Stimulated activated CD8-positive, alpha-beta memory T cell treated with anti-CD3 and anti-CD28 coated beads, Interleukin-2, amount 100 ng/mL, for 48 hours (primary cell): ENCODE measurements around the gene POLA1.

Source experiments
- DNase-seq, 2 donors: peaks; one replicate each; pipeline ENCODE4 v3.0.0-alpha.2; 2020; ENCODE audit warnings: low read depth in 2 of 2

Gene POLA1

DNA sequence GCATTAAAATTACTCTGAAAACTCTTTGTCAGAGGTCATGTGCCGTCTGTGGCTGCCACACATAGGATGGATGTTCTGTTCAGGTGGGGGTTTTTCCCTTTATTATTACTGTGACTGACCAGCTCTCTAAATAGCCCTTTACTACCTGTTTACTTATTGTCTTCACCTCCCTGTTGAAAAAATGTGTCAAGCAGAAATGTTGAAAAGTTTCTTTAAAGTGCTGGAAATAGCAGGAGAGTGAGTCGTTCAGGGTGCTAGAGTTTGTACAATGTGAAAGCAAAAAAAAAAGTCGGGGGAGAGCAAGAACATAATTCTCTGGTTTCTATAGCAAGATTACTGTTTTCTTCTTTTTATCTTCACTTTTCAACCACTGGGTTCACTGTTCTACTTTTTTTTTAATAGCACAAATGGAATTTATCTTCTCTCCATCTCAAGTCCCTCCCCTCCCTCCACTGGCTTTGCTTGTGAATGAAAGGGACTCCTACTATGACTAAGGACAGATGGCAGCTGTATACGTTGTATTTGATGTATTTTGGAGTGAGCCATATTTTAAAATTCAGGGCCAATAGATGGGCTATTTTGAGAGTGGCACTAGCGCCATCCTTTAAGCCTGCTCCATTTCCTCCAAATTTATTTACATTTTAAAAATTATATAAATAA is 288.7 kb downstream of the POLA1 start:
- DNase-seq, result no peak

DNA sequence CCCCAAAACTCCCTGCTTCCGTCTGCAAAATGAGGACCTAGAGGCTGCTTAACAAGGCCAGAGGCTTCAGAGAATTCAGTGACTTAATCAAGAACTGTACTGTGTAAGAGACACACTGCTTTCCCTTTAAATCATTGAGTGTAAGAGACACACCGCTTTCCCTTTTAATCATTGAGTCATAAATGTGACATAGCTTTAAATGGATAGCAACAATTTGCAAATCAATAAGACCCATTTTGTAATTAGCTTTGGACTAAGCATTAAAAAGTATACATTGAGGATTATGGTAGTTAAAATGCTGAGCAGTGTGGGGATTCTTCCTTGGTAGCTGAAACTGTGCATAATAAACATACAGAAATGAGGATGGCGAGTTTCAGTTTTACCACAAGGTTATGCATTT is 290.2 kb downstream of the POLA1 start:
- no peak for DNase-seq

DNA sequence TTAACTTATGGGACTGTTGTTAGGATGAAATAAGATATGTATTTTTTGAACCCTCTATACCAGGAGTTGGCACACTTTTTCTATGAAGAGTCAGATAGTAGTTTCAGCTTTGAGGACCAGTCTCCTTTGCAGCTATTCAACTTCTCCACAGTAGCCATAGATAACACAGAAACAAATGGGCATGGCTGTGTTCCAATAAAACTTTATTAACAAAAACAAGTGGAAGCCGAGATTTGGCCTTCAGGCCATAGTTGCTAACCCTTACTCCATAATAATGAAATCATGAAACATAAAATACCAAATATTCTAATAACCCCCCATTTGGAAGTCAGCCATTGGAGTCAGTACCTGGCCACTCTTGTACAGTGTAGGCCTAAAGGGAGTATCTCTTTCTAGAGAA is 291.4 kb downstream of the POLA1 start:
- DNase-seq, result no peak

DNA sequence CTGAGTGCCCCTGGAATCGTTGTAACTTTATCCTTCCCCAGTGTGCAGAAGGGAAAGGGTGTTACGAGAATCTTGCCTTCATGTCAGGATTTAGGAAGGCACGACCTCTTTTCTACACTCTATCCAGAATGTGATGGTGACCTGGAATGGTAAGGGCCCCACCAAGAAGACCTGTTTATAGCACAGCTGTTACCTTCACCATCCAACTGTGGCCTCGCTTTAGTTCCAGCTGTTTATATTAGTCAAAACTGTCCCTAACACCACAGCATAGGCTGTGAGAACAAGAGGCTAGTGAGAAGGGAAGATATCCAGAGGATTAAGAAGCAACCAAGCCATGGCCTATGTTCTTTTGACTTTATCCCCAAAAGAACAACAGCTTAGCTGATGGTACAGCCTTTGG is 294.0 kb downstream of the POLA1 start:
- no peak for DNase-seq

DNA sequence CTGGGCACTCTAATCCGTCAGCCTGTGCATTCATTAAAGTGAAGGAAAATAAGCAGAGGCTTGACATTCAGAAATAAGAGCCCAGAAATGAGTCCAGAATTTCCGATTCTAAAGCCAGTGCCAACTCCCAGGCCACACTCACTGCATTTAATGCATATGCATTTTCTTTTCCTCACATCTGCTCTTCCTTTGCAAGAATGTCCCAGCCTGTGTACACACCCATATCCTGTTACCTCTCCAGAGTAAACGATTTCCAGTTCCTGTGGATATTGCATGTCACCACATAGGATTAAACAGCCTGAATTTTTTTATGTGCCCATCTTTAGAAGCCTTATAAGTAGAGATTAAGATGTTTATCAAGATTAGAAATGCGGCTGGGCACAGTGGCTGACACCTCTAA is 294.6 kb downstream of the POLA1 start:
- DNase-seq, result no peak

DNA sequence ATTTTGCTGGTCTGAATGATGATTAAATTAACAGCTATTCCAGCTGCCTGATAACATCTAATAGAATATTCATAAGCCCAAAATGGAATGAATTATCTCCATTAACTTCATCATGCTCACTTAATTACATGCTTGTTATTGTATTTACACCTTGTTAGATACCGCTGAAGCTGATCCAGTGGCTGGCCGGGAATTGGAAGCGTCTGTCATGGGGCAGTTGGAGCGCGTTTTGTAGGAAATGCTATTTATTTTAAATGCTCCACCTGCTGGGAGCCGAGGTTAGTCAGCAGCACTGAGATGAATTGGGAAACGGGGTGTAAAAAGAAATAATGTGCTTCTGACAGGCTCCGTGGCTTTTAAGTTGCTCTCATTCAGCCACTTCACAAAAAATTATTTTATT is 296.8 kb downstream of the POLA1 start:
- DNase-seq, result no peak

DNA sequence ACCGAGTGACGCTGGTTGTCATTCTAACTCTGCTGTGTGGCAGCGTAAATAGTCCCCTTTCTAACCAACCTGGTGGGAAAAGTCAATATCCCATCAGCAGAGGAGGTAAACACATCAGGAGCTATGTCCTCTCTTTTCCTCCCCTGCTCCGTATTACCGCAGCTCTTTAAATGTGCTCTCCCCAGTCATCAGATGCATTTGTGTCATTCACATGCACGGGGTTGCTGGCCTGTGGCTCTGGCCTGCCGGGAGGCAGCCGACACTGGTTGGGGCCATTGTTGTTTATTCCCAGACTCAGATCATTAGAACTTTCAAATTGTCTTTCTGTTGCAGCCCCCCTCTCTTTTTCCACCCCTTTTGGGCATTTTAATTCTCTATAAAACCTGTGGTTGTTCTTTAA is 300.2 kb downstream of the POLA1 start:
- no peak for DNase-seq

DNA sequence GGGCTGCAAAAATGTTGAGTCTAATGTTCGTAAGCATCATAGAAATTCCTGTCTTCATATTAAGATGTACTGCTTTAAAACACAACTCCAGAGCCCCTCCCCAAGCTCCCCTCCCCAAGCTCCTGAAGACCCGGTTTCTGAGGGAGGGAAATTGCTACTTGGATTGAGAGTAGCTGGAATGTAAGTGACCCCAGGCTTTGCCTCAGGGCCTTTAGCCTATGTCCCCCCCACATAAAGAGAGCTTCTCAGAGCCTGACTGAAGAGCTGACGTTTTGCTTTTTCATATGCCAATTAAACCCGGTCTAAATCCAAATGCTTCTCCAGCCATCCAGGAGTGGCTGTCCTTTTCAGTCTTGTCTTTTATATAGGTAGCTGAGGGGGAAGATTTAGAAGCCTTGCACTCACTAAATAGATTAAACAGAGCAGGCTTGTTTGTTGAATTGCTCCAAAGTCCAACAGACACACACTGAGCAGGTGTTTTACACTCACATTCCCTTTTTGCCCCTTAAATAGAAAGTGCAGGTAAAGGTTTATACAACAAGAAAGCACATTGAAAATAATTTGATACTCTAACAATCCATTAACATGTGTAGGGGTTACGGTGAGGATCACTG is 302.5 kb downstream of the POLA1 start:
- no peak for DNase-seq

DNA sequence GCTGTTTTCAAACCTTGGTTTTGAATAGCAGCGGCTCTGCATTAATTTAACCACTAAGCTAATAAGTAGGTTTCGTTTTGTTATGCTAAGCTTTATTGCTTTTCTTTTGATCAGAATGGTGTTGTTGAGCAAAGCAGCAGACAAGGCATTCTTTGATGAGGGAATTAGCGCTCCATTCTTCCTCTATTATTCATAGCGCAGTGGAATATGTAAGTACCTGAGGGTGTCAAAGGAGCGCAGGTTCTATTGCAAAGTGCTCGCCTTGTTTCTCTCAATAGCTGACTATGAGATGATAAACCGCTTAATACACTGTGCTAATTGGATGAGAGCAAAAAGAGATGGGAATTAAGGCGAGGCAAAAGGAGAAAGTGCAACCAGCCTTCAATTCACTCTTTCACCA is 305.8 kb downstream of the POLA1 start:
- DNase-seq, result no peak

DNA sequence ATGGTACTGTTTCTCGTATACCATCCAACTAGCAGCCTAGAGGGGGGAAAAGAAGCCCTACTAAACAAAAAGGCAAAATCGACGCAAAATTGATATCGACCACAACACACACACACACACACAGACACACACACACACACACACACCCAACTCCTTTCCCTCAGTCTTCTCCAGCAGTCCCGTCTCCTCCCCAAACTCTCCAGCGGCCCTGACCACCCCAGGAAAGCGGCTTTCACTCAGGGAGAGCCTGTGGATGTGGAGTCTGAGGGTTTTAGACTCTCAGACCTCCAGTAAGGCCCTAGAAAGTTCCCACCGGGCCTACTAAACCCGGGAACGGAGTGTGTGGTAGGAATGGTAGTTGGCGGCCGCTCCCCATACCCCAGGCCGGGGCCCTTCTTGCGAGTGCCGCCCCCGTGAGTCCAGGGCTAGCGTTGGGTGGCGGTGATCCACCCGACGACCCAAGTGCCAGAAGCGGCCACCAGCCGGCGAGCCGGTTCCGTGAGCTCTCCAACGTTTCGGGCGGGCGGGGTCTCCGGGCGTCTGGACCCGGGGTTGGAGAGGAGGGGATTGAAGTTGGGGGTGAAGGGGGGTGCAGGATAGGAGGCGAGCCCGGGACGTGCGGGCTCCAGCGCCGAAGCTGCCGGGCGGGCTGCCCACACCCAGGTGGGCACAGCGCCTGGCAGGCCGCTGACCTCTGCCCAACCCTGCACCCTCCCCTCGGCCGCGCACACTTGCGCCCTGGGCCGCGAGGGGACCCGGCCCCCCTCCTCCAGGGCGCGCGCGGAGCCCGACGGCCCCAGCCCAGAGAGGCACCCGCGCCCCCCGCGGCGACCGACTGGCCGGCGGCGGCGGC is 308.3 kb downstream of the POLA1 start:
- no peak for DNase-seq

DNA sequence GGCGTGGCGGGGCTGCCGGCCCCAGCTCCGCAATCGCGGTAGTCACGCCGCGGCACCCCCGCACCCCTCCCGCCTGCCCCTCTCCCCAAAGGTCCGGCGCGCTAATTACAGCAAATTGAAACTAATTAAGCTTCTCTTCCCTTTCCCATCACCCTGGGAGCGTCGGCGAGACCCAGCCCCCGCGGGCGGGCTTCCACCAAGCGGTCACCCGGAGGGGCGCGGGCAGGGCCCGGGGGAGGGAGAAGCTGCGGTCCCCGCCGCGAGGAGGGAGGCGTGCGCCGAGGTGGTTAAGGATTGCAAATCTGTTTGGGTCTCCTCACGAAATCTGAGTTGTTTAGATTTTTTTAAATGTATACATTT is 308.9 kb downstream of the POLA1 start:
- no peak for DNase-seq

DNA sequence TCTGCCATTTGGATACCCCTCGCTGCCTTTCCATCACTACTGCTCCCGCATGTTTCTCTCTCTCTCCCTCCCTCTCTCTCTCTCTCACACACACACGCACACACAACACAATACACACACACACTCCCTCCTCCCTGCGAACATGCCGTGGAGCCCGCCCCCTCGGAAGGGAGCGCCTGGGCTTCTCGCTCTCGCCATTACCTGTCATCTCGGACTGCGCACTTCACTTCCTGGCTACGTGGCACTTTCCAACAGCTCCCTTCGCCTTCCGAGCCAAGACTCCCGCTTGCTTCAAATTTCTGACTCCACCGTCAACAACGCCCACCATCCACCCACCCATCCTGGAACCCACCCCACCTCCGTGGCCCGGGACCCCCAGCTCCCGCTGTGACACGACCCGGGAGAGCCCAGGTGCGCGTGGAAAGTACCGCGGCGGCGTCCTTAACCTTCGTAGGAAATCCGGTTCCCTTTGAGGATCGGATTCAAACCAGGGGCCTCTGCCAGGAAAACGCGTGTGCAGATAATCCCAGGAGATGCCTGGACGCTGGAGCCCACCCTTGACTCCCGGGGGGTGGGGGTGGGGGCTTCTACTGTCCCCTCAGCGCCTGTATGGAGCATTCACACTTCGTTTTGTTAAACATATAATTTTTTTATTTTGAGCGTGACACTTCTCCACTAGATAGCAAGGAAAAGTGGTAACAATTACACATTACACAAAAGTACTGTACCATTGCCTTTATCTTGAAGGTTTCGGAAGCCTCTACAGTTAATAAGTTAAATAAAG is 309.5 kb downstream of the POLA1 start:
- no peak for DNase-seq

DNA sequence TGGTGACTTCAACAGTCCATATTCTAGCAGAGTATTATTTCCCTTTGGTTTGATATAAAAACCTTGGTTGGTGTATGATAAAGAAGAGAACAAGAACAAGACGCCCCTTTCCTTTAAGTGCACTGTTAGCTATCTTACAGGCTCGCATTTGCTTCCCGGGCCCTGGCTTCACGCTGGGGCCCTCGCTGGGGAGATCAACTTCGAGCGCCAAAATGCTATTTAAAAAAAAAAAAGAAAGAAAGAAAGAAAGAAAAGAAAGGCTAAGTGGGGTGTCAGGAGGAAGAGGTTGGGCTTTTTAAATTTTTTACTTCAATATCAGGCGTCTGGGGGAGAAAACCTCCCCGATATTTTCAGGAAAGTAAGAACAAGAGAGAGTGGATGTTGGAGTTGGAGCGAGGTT is 310.3 kb downstream of the POLA1 start:
- DNase-seq, result no peak

DNA sequence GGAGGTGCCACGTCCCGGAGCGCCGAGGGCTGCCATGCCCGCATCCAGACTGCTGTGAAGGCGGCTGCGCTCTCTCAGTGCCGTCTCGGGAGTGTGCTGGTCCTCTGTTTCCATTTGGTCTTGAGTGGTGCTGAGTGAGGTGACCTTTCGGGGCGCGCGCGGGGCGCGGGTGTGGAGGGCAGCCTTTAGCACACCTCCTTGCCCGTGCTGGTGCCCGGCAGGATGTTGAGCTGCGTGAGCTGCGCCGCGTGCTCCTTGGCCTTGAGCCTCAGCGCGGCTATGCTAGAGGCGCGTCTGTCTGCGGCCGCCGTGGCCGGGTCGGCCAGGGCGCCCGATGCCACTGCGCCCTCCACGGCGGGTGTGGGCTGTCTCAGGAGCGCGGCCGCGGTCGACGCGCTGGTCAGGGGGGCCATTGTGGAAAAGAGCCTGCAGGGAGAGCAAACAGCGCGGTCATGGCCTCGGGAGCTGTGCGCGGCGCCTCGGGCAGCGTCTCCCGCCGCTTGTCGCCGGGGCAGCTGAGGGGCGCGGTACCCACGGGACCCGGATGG is 310.8 kb downstream of the POLA1 start:
- no peak for DNase-seq

DNA sequence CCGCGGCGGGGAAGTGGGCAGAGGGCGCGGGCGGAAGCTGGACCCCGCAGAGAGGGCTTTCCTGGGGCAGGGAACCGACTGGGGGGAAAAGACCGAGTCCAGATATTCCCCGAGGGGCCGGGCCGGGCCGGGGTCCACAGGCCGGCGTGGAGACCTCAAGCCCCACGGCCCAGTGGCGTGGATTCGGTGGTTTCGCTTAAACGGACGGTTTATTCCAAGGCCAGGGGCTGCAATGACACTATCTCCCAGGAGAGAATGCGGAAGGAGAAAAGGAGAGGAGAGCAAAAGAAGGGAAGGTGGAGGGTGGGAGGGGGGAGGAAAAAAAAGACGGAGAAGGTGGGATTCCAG is 311.3 kb downstream of the POLA1 start:
- no peak for DNase-seq

DNA sequence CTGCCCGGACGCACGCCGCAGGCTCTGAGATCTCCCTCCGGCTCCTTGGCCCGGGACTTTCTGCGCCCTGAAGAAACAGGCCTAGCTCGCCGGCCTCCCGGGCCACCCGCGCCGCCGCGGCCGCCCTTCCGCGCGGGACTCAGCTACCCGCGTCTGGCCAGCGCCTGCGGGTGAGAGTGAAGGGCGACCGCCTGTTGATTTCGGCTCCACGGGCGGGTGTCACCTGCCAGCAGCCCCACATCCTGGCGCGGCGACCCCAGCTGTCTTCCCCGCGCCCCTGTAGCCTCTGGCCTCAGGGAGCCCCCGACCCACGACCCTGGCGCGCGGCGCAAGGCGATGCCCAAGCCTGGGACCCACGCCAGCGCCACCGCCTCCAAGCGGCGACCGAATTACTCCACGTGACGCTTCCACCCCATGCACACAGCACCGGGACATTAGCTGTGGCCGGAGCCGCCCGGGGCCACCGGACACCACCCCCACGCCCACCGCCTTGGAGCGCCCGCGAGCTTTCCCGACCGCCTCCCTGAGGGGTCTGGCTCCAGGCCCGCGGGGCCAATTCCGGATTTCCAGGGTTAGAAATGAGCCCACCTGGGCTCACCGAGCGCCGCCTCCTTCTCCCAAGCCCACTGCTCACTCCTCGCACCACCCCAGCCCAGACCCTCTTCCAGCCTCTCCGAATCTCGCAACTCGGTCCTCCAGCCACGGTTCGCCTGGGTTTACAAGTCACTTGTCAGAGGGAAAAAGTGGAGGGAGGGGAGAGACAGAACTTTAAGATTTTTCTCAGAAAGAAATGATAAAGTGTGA is 311.9 kb downstream of the POLA1 start:
- no peak for DNase-seq

DNA sequence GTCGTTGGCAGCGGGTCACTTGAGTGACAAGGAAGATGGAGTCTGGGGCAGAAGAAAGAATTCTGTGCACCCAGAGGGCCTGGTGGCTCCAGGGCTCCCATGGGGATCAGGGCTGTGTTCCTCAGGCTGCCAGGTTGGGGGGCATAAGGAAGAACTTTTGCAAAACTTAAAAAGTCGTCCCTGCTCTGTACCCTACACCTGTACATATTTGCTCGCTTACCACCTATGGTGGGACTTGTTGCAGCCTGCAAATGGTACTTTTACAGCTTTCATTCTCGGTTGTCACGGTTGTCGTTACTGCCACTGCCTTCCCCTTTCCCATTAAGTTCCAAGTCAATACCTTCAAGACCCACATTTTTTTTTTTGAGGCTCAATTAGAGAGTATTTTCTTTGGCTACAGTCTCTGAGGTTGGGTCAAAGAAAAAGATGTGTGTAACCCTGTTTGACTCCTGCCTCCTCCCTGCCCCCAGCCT is 312.9 kb downstream of the POLA1 start:
- DNase-seq, result no peak

DNA sequence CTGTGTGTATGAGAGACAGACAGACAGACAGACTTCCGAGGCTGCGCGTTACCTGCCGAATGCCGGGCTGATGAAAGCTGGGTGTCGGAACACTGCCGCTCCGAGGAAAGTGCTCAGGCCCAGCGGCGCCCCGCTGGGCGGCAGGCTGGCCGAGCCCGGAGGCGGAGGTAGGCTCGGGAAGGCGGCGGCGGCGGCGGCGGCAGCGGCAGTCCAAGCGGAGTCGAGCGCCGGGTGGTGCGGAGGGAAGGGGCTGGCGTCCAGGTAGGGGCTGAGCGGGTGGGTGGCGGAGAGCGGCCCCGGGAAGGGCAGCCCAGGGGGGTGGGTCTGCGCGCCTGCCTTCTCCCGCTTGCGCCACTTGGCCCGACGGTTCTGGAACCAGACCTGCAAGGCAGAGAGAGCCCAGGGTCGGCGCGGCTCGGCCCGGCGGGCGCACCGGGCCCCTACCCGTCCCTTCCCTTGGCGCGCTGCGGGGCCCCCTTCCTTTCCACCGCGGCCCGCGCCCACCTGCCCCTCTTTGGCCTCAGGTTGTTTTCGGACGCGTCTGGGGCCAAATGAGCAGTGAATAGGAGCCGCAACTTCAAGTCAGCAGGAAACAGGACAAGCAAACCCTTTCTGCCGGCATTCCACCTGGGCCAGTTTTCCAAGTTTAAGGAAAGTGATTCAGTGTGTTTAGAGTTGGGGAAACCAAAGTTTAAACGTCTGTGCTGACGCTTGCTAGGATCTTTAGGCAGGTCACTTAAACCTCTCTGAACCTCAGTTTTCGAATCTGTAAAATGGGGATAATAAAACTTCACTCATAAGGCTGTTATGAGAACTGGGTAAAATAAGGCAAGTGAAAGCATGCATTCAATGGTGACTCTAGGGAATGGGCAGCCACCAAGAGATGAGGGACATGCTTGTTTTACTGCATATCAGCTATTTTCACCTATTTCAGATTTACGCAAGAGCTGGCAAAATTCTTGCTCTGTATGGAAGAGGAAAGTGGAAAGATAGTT is 313.6 kb downstream of the POLA1 start:
- no peak for DNase-seq

DNA sequence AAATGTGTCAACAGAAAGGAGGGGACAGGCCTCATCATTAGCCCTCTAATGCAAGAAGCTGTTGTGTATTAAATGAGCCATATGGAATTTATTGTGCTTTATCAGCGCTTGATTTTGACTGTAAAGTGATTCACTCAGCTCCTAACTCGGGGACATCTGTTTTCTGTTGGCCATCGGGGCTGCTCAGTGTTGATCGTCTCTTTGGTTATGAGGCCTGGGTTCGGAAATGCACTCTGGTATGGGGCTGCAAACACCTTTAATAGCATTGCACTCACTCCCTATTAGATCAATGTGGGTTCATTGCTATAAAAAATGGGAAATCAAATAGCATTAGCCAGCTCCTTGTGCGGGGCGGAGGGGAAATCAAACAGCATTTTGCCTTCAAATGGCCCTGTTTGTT is 315.7 kb downstream of the POLA1 start:
- DNase-seq, result no peak
